GM18520 (cell line): ENCODE results near the gene DNAJC5.
"Not testable (repeated sequence)": the region's sequence is repeated elsewhere in the genome, so short reads cannot be mapped to it uniquely, and the experiment has no call there.

Source experiments
- ATAC-seq: cut with Tn5 transposase; IDR thresholded peaks from one replicate; pipeline ENCODE4 v1.9.1; 2021; ENCODE audit not compliant: unreplicated experiment

The DNAJC5 gene

GRCh38 chr20:63894358-63895201, at the start of gene DNAJC5:
DNAJC5 (plus strand) TSS chr20:63895126; CDS start chr20:63928346, 33,220 bp downstream.
- ATAC-seq, result peak; percentile 79

GRCh38 chr20:63846128-63846771, 48.7 kb upstream of the DNAJC5 start:
- no peak for ATAC-seq

GRCh38 chr20:63846888-63847236, 48.1 kb upstream of the DNAJC5 start:
- ATAC-seq, result no peak

- ATAC-seq, result no peak
Measured at GRCh38 chr20:63847237-63848002, 47.5 kb upstream of the DNAJC5 start.

GRCh38 chr20:63848003-63848911, 46.7 kb upstream of the DNAJC5 start:
- ATAC-seq, result no peak

- peak; percentile 68 for ATAC-seq
Measured at GRCh38 chr20:63850689-63851547, 44.0 kb upstream of the DNAJC5 start.

- not testable (repeated sequence) for ATAC-seq
Measured at GRCh38 chr20:63851548-63851943, 43.4 kb upstream of the DNAJC5 start.

GRCh38 chr20:63853733-63854068, 41.2 kb upstream of the DNAJC5 start:
- ATAC-seq, result not testable (repeated sequence)

- no peak for ATAC-seq
Measured at GRCh38 chr20:63854069-63854765, 40.7 kb upstream of the DNAJC5 start.

- ATAC-seq, result no peak
Measured at GRCh38 chr20:63854766-63855362, 40.1 kb upstream of the DNAJC5 start.

GRCh38 chr20:63855363-63856097, 39.4 kb upstream of the DNAJC5 start:
- no peak for ATAC-seq

GRCh38 chr20:63856098-63856511, 38.8 kb upstream of the DNAJC5 start:
- ATAC-seq, result no peak

- no peak for ATAC-seq
Measured at GRCh38 chr20:63857764-63858392, 37.0 kb upstream of the DNAJC5 start.

GRCh38 chr20:63858393-63859165, 36.3 kb upstream of the DNAJC5 start:
- no peak for ATAC-seq

- ATAC-seq, result no peak
Measured at GRCh38 chr20:63859166-63859699, 35.7 kb upstream of the DNAJC5 start.

- no peak for ATAC-seq
Measured at GRCh38 chr20:63860325-63861051, 34.4 kb upstream of the DNAJC5 start.
